Ishikawa (cell line): Measurements from ENCODE around the gene LLGL1.

Experiments used
- CEBPB ChIP-seq: IDR thresholded peaks from 2 replicates; pipeline ENCODE4 v1.6.1; 2012
- CREB1 ChIP-seq: IDR thresholded peaks from 2 replicates; pipeline ENCODE4 v1.6.1; 2012; ENCODE audit warnings: low read depth
- EGR1 ChIP-seq: IDR thresholded peaks from 2 replicates; pipeline ENCODE4 v1.6.1; 2012
- EP300 ChIP-seq: IDR thresholded peaks from 2 replicates; pipeline ENCODE4 v1.6.1; 2012; ENCODE audit warnings: borderline replicate concordance
- FOXM1 ChIP-seq: IDR thresholded peaks from 2 replicates; pipeline ENCODE4 v1.6.1; 2012; ENCODE audit warnings: low read depth, borderline replicate concordance
- NFIC ChIP-seq: IDR thresholded peaks from 2 replicates; pipeline ENCODE4 v1.6.1; 2012
- TAF1 ChIP-seq: IDR thresholded peaks from 2 replicates; pipeline ENCODE4 v1.6.1; 2012; ENCODE audit warnings: low read depth, mild to moderate bottlenecking
- TCF12 ChIP-seq: IDR thresholded peaks from 2 replicates; pipeline ENCODE4 v1.6.1; 2012; ENCODE audit warnings: low read depth
- TEAD4 ChIP-seq: IDR thresholded peaks from 2 replicates; pipeline ENCODE4 v1.6.1; 2012
- YY1 ChIP-seq: IDR thresholded peaks from 2 replicates; pipeline ENCODE4 v1.6.1; 2012; ENCODE audit warnings: low read depth
- ZBTB7A ChIP-seq: IDR thresholded peaks from 2 replicates; pipeline ENCODE4 v1.6.1; 2012; ENCODE audit warnings: low read depth
- TF ChIP-seq, protein P1 (sequence below): IDR thresholded peaks from 2 replicates; pipeline ENCODE4 v1.6.1; 2012
- TF ChIP-seq, protein P2 (sequence below): IDR thresholded peaks from 2 replicates; pipeline ENCODE4 v1.6.1; 2012
- TF ChIP-seq, protein P3 (sequence below): IDR thresholded peaks from 2 replicates; pipeline ENCODE4 v1.6.1; 2012; ENCODE audit warnings: low read depth, mild to moderate bottlenecking

The LLGL1 gene

DNA sequence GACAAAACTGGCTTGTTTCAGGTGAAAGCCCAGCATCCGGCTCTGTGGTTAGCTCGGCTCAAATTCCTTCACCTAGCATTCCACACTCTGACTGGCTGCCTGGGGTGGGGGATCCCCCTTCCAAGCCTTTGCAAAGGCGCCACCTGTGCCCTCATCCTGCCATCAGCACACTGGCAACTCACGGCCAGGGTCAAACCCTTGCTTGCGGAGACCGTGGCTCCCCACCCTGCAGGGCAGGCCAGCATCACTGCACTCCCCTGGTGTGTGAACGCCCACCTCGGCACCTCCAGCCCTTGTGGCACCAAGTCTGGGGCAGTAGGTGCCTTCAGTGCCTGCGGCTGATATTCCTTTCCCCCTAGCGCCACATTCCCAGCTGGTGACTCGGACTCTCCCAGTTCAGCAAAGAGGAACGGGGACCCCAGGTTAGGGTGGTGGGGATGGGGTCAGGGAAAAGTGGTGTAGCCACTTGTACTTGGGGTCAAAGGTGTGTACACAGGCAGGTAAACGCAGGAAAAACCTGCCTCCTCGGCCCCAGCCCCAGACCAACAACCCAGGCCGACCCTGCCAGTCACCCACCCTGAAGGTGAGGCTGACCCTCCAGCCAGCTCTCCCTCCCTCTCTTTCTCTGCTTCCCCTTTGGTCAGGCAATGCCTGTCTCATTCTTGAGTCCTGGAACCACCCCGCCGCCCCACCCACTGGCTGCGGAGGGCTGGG is 32.0 kb downstream of the LLGL1 start:
- TF ChIP-seq NFIC, result no peak
- no peak for TF ChIP-seq TEAD4
- TF ChIP-seq, protein P1, sequence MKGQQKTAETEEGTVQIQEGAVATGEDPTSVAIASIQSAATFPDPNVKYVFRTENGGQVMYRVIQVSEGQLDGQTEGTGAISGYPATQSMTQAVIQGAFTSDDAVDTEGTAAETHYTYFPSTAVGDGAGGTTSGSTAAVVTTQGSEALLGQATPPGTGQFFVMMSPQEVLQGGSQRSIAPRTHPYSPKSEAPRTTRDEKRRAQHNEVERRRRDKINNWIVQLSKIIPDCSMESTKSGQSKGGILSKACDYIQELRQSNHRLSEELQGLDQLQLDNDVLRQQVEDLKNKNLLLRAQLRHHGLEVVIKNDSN, result no peak
- TF ChIP-seq, protein P2, sequence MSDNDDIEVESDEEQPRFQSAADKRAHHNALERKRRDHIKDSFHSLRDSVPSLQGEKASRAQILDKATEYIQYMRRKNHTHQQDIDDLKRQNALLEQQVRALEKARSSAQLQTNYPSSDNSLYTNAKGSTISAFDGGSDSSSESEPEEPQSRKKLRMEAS, result no peak
- no peak for TF ChIP-seq CREB1
- TF ChIP-seq FOXM1, result no peak
- no peak for TF ChIP-seq TAF1
- no peak for TF ChIP-seq EP300
- no peak for TF ChIP-seq TCF12
- TF ChIP-seq EGR1, result no peak
- no peak; the same call in 1 of the 2 replicates for TF ChIP-seq ZBTB7A

- peak; percentile 15; the same call in 1 of the 2 replicates for TF ChIP-seq TCF12
- TF ChIP-seq ZBTB7A, result no peak
- TF ChIP-seq, protein P2, result peak; percentile 24; the same call in 1 of the 2 replicates
- TF ChIP-seq YY1, result peak; percentile 70
These were observed 32.5 kb downstream of the LLGL1 start for GRCh38 chr17:18257982-18258355.

GRCh38 chr17:18258356-18259038 is 33.1 kb downstream of the LLGL1 start, which contains the start of gene FLII:
Gene FLII (minus strand): TSS chr17:18258738. CDS start chr17:18258690, 48 bp downstream.
- TF ChIP-seq YY1 (peak; percentile 70), ZBTB7A (peak; percentile 33; the same call in 1 of the 2 replicates), CEBPB (no peak), EGR1 (no peak), TEAD4 (peak; percentile 68; the same call in 1 of the 2 replicates), TAF1 (peak; percentile 47; the same call in 1 of the 2 replicates), CREB1 (no peak), EP300 (no peak)
- TF ChIP-seq, protein P2, result peak; percentile 66

- peak; percentile 64 for TF ChIP-seq TEAD4
- TF ChIP-seq, protein P1, result no peak
These were observed 34.3 kb downstream of the LLGL1 start for GRCh38 chr17:18259621-18260331.

GRCh38 chr17:18260332-18261145 is 35.1 kb downstream of the LLGL1 start, which contains the start of gene MIEF2:
Gene MIEF2 (plus strand): TSS chr17:18260662. CDS start chr17:18262721, 2,059 bp downstream.
- peak; percentile 13; the same call in 1 of the 2 replicates for TF ChIP-seq EP300
- TF ChIP-seq TCF12, result peak; percentile 14; the same call in 1 of the 2 replicates
- peak; percentile 91 for TF ChIP-seq TEAD4
- peak; percentile 53; the same call in 1 of the 2 replicates for TF ChIP-seq EGR1
- TF ChIP-seq CREB1, result peak; percentile 57; the same call in 1 of the 2 replicates
- no peak; the same call in 1 of the 2 replicates for TF ChIP-seq ZBTB7A
- TF ChIP-seq, protein P3, sequence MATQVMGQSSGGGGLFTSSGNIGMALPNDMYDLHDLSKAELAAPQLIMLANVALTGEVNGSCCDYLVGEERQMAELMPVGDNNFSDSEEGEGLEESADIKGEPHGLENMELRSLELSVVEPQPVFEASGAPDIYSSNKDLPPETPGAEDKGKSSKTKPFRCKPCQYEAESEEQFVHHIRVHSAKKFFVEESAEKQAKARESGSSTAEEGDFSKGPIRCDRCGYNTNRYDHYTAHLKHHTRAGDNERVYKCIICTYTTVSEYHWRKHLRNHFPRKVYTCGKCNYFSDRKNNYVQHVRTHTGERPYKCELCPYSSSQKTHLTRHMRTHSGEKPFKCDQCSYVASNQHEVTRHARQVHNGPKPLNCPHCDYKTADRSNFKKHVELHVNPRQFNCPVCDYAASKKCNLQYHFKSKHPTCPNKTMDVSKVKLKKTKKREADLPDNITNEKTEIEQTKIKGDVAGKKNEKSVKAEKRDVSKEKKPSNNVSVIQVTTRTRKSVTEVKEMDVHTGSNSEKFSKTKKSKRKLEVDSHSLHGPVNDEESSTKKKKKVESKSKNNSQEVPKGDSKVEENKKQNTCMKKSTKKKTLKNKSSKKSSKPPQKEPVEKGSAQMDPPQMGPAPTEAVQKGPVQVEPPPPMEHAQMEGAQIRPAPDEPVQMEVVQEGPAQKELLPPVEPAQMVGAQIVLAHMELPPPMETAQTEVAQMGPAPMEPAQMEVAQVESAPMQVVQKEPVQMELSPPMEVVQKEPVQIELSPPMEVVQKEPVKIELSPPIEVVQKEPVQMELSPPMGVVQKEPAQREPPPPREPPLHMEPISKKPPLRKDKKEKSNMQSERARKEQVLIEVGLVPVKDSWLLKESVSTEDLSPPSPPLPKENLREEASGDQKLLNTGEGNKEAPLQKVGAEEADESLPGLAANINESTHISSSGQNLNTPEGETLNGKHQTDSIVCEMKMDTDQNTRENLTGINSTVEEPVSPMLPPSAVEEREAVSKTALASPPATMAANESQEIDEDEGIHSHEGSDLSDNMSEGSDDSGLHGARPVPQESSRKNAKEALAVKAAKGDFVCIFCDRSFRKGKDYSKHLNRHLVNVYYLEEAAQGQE, result no peak
- peak; percentile 58 for TF ChIP-seq TAF1
- TF ChIP-seq, protein P2, result peak; percentile 65
- no peak for TF ChIP-seq NFIC

DNA sequence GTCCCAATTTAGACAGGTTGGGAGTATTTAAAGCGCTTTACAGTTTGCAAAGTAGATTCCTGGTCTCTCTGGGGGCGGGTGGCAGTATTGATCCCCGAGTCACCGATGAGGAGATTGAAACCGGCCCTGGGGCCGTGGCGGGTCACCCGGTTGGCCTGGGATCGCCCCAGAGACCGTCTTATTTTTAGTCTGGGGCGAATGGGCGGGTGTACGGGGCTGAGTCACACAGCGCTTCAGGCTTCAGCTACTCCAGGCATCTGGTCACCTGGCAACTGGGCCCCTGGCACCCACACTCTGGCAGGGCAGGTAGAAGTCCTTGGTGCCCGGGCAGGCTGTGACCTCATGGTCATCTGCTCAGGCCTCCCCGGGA is 35.7 kb downstream of the LLGL1 start:
- no peak for TF ChIP-seq EP300
- TF ChIP-seq TEAD4, result peak; percentile 38; the same call in 1 of the 2 replicates
- TF ChIP-seq EGR1, result 0 out of 2 replicates have a peak, but pooled peaks have one; percentile 1
- no peak for TF ChIP-seq CEBPB
- peak; percentile 30; the same call in 1 of the 2 replicates for TF ChIP-seq NFIC
- TF ChIP-seq, protein P2, result no peak
- TF ChIP-seq, protein P3, result no peak
- no peak for TF ChIP-seq FOXM1
